IMR-90 (cell line): ENCODE measurements around the gene LRRTM3. TPM values are rescaled to one million over a fixed set of nuclear protein-coding genes. Genes with fewer than 3 reads are reported as not detected.

Source experiments
- ATAC-seq: fragments of 200-7000 bp; cut with Tn5 transposase; 2 replicates; pipeline ENCODE4 v1.9.1; 2020; ENCODE audit warnings: low read depth, mild to moderate bottlenecking, moderate library complexity
- BruUV-seq: library from RNA; stranded (reverse); fragments of 400-500 nt; replicated peaks from 2 replicates; lab custom pipeline; 2021; lab: Mats Ljungman, UMichigan
- CTCF ChIA-PET: fragments of 300-600 bp; formaldehyde crosslinking; extraction: SDS; loops from one replicate; lab custom pipeline; 2021; ENCODE audit warnings: antibody characterized with exemption; lab: Yijun Ruan, JAX
- POLR2A ChIA-PET: fragments of 300-600 bp; sonication (Branson Sonifier 250); formaldehyde crosslinking; loops from one replicate; lab custom pipeline; 2022; ENCODE audit warnings: antibody characterized with exemption; ENCODE audit not compliant: unreplicated experiment; lab: Charles Lee
- DNase-seq: peaks from one replicate; pipeline ENCODE4 v3.0.0; 2013
- H2AFZ ChIP-seq: replicated peaks from 2 replicates; pipeline ENCODE3; 2013; ENCODE audit warnings: low read length, mild to moderate bottlenecking; ENCODE audit not compliant: poor library complexity
- H2AK5ac ChIP-seq: 2 replicates; pipeline ENCODE4 v1.6.1; 2013; ENCODE audit warnings: low read depth, low read length, inconsistent platforms
- H2AK9ac ChIP-seq: replicated peaks from 2 replicates; pipeline ENCODE3; 2013; ENCODE audit warnings: mild to moderate bottlenecking, low read depth, low read length, moderate library complexity; ENCODE audit not compliant: poor library complexity
- H2BK120ac ChIP-seq: 2 replicates; pipeline ENCODE4 v1.6.1; 2013; ENCODE audit warnings: low read depth, low read length, inconsistent platforms
- H2BK15ac ChIP-seq: 3 replicates; pipeline ENCODE4 v1.6.1; 2013; ENCODE audit warnings: low read depth, low read length, inconsistent platforms
- H2BK20ac ChIP-seq: 2 replicates; pipeline ENCODE4 v1.6.1; 2013; ENCODE audit warnings: low read depth, mild to moderate bottlenecking, inconsistent platforms, low read length, moderate library complexity
- H2BK5ac ChIP-seq: 2 replicates; pipeline ENCODE4 v1.6.1; 2013; ENCODE audit warnings: mild to moderate bottlenecking, low read depth, low read length, inconsistent platforms; ENCODE audit not compliant: poor library complexity, severe bottlenecking
- H3K14ac ChIP-seq: replicated peaks from 2 replicates; pipeline ENCODE4 v1.6.1; 2013; ENCODE audit warnings: low read depth, low read length, inconsistent platforms
- H3K18ac ChIP-seq: 2 replicates; pipeline ENCODE4 v1.6.1; 2013; ENCODE audit warnings: low read depth, low read length, control low read depth
- H3K23ac ChIP-seq: 2 replicates; pipeline ENCODE4 v1.6.1; 2013; ENCODE audit warnings: low read depth, low read length, inconsistent platforms
- H3K27ac ChIP-seq: 2 replicates; pipeline ENCODE4 v1.5.1; 2013; ENCODE audit warnings: mild to moderate bottlenecking, control low read depth, low read length; ENCODE audit not compliant: insufficient read depth
- H3K27me3 ChIP-seq: 2 replicates; pipeline ENCODE4 v1.6.1; 2013; ENCODE audit warnings: low read length; ENCODE audit not compliant: control insufficient read depth, insufficient read depth
- H3K36me3 ChIP-seq: 2 replicates; pipeline ENCODE4 v1.6.1; 2013; ENCODE audit warnings: low read length, mixed read lengths; ENCODE audit not compliant: control insufficient read depth, insufficient read depth
- H3K4ac ChIP-seq: 2 replicates; pipeline ENCODE4 v1.6.1; 2013; ENCODE audit warnings: low read depth, low read length, inconsistent platforms
- H3K4me1 ChIP-seq: 2 replicates; pipeline ENCODE4 v1.6.1; 2013; ENCODE audit warnings: low read length, mixed read lengths; ENCODE audit not compliant: control insufficient read depth, insufficient read depth
- H3K4me2 ChIP-seq: 2 replicates; pipeline ENCODE4 v1.6.1; 2013; ENCODE audit warnings: low read depth, mild to moderate bottlenecking, control low read depth, low read length, moderate library complexity
- H3K4me3 ChIP-seq: 2 replicates; pipeline ENCODE4 v1.5.1; 2013; ENCODE audit warnings: low read depth, mild to moderate bottlenecking, control low read depth, low read length, moderate library complexity; ENCODE audit not compliant: insufficient read depth
- H3K56ac ChIP-seq: 2 replicates; pipeline ENCODE4 v1.6.1; 2013; ENCODE audit warnings: low read length, inconsistent platforms; ENCODE audit not compliant: insufficient read depth; ENCODE audit errors: extremely low read depth
- H3K79me1 ChIP-seq, 2 experiments: 2 replicates each; pipeline ENCODE4 v1.6.1; 2013; ENCODE audit warnings: low read length in 2 of 2, inconsistent platforms in 1 of 2, low read depth in 1 of 2
- H3K9ac ChIP-seq: 2 replicates; pipeline ENCODE4 v1.6.1; 2013; ENCODE audit warnings: low read depth, low read length, control low read depth
- H3K9me1 ChIP-seq: 2 replicates; pipeline ENCODE4 v1.6.1; 2013; ENCODE audit warnings: low read length, inconsistent platforms; ENCODE audit not compliant: insufficient read depth
- H3K9me3 ChIP-seq: 2 replicates; pipeline ENCODE4 v1.6.1; 2013; ENCODE audit warnings: low read length; ENCODE audit not compliant: control insufficient read depth, insufficient read depth
- H4K20me1 ChIP-seq: 2 replicates; pipeline ENCODE4 v1.6.1; 2013; ENCODE audit warnings: low read length, inconsistent platforms; ENCODE audit not compliant: insufficient read depth
- H4K5ac ChIP-seq: 2 replicates; pipeline ENCODE4 v1.6.1; 2013; ENCODE audit warnings: mild to moderate bottlenecking, low read depth, low read length, control low read depth
- H4K8ac ChIP-seq, 2 experiments: 2 replicates each; pipeline ENCODE4 v1.6.1; 2013; ENCODE audit warnings: low read depth in 2 of 2, low read length in 2 of 2, control low read depth in 1 of 2, inconsistent platforms in 1 of 2
- H4K91ac ChIP-seq: 2 replicates; pipeline ENCODE4 v1.6.1; 2013; ENCODE audit warnings: low read depth, low read length, inconsistent platforms; ENCODE audit not compliant: insufficient read depth
- MAFK ChIP-seq: IDR thresholded peaks from 2 replicates; pipeline ENCODE4 v1.6.1; 2012; ENCODE audit warnings: low read depth, low read length, improper control_type of control experiment
- RFX5 ChIP-seq: IDR thresholded peaks from 2 replicates; pipeline ENCODE4 v1.8.0; 2012; ENCODE audit warnings: low read depth, mild to moderate bottlenecking, low read length, moderate library complexity
- WGBS, 2 experiments: methylation state at CpG; one replicate each; pipeline versions ENCODE4 v1.1.5 to v1.1.7; 2013; ENCODE audit warnings: missing lambda C conversion rate in 2 of 2; ENCODE audit not compliant: insufficient read length in 1 of 2; ENCODE audit errors: extremely low coverage in 2 of 2; 5-methylcytosine and 5-hydroxymethylcytosine counted together
- dilution Hi-C: fragments of 300-500 bp; cut with HindIII; formaldehyde crosslinking; loops from one replicate; pipeline ENCODE4 v1.14.3; 2018; ENCODE audit warnings: low sequenced_read_pairs; ENCODE audit not compliant: unreplicated experiment
- in situ Hi-C: fragments of 300-500 bp; cut with MboI; formaldehyde crosslinking; loops from 3 replicates; pipeline ENCODE4 v1.14.3; 2019; ENCODE audit warnings: low sequenced_read_pairs, inconsistent platforms, mixed read lengths
- intact Hi-C: fragments of 100-400 bp; cut with micrococcal nuclease; formaldehyde crosslinking; loops from 2 replicates; pipeline ENCODE4 v1.10.0; 2022
- polyA plus RNA-seq, 3 experiments: library from polyadenylated mRNA; depleted of rRNA; stranded (reverse); fragments of >200 nt; gene quantifications; 2 replicates each; pipeline ENCODE4 v1.2.3, GENCODE V29; 2012; ENCODE audit warnings: low replicate concordance in 1 of 3
- total RNA-seq: library from RNA; depleted of rRNA; stranded (reverse); fragments of >200 nt; gene quantifications from 2 replicates; pipeline ENCODE4 v1.2.3, GENCODE V29; 2012

Gene LRRTM3
- total and polyA plus RNA-seq, 2 of the 4 experiments (the other 2 are of a cell fraction), result under 0.01 TPM; not detected in 1

DNA sequence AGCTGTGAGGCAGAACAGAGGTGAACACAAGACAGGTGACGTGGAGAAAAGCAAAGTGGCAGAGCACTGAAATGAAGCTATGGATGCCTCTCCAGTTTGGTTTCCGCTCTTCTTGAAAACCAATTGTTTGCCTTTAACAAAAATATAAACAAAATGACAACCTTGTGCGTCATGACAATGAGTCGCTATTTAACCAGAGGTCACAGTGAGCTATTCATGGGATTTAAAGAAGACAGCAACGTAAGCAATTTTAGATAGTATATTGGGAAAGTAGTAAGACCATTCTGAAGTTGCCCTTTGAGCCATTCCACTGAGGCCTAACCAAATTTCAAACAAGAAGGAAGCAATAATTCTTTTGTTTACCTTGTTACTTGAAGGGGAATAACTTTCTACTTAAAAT lies 15.2 kb upstream of the LRRTM3 start:
- Histone ChIP-seq H4K8ac (no peak overlapping the region), H2AK9ac (no peak overlapping the region), H3K27ac (no peak overlapping the region), H3K4ac (no peak overlapping the region), H3K14ac (no peak overlapping the region), H3K36me3 (no peaks in the 10 kb centered on the region), H4K5ac (no peak overlapping the region), H2BK15ac (no peak overlapping the region), H2BK5ac (no peak overlapping the region), H3K9me1 (no peaks in the 10 kb centered on the region), H3K23ac (no peak overlapping the region), H3K56ac (no peak overlapping the region), H3K79me1 (no peaks in the 10 kb centered on the region), H3K4me1 (no peaks in the 10 kb centered on the region), H3K4me2 (no peak overlapping the region), H3K18ac (no peak overlapping the region), H2BK20ac (no peak overlapping the region), H4K20me1 (no peaks in the 10 kb centered on the region), H2AFZ (no peak overlapping the region), H4K91ac (no peak overlapping the region), H3K9me3 (no peaks in the 10 kb centered on the region), H3K9ac (no peak overlapping the region), H3K4me3 (no peak overlapping the region), H3K27me3 (no peaks in the 10 kb centered on the region), H2BK120ac (no peak overlapping the region), H2AK5ac (no peak overlapping the region)
- no peak for TF ChIP-seq RFX5
- TF ChIP-seq MAFK, result peak; percentile 63
- BruUV-seq, result no TSS peak
- dilution Hi-C loops, result no loop called here
- no peak for ATAC-seq
- WGBS, 2 experiments, result no CpG with 5 or more reads among the region's 5 CpGs
- in situ Hi-C loops, result no loop called here
- intact Hi-C loops, result no loop called here
- ChIA-PET CTCF (no interaction called here), POLR2A (no interaction called here)
- DNase-seq, result no peak
